Neural cell (in vitro differentiated cells): ENCODE results near the gene UPB1. TPM values are rescaled to one million over a fixed set of nuclear protein-coding genes. Genes with fewer than 3 reads are reported as not detected.

Experiments used
- H2AFZ ChIP-seq: fragments of 200-600, 300-800 bp; sonication (generic), shearing (Covaris generic); 2 replicates; pipeline ENCODE4 v1.6.0; 2014; ENCODE audit warnings: low read depth, mild to moderate bottlenecking, antibody characterized with exemption, low read length, moderate library complexity
- H3F3A ChIP-seq: fragments of 200-600 bp; shearing (Covaris generic); 2 replicates; pipeline ENCODE4 v1.6.1; 2016; ENCODE audit warnings: mild to moderate bottlenecking, moderate library complexity, mixed read lengths, antibody characterized with exemption, low read length; ENCODE audit not compliant: insufficient read depth, poor library complexity, severe bottlenecking
- H3K27ac ChIP-seq: fragments of 200-600, 300-800 bp; sonication (generic), shearing (Covaris generic); 2 replicates; pipeline ENCODE4 v1.5.1; 2014; ENCODE audit warnings: mild to moderate bottlenecking, low read length, moderate library complexity
- H3K27me3 ChIP-seq: fragments of 300-800, 200-600 bp; sonication (generic), shearing (Covaris generic); 2 replicates; pipeline ENCODE4 v1.6.0; 2014; ENCODE audit warnings: mild to moderate bottlenecking, low read depth, low read length, moderate library complexity; ENCODE audit not compliant: insufficient read depth
- H3K36me3 ChIP-seq: fragments of 300-800, 200-600 bp; sonication (generic), shearing (Covaris generic); 2 replicates; pipeline ENCODE4 v1.5.1; 2014; ENCODE audit warnings: mild to moderate bottlenecking, antibody characterized with exemption, low read length, moderate library complexity; ENCODE audit not compliant: insufficient read depth
- H3K4me2 ChIP-seq: fragments of 300-800, 200-600 bp; sonication (generic), shearing (Covaris generic); 2 replicates; pipeline ENCODE4 v1.6.0; 2014; ENCODE audit warnings: mild to moderate bottlenecking, low read length
- H3K4me3 ChIP-seq: fragments of 300-800, 200-600 bp; sonication (generic), shearing (Covaris generic); 2 replicates; pipeline ENCODE4 v1.5.1; 2014; ENCODE audit warnings: mild to moderate bottlenecking, low read length, moderate library complexity
- H3K79me2 ChIP-seq: fragments of 200-600 bp; shearing (Covaris generic); replicated peaks from 2 replicates; pipeline ENCODE4 v1.6.0; 2014; ENCODE audit warnings: mild to moderate bottlenecking, low read length, moderate library complexity; ENCODE audit not compliant: insufficient read depth
- H3K9ac ChIP-seq: fragments of 300-800, 200-600 bp; sonication (generic), shearing (Covaris generic); 2 replicates; pipeline ENCODE4 v1.6.1; 2016; ENCODE audit warnings: mild to moderate bottlenecking, low read length, mixed read lengths
- H3K9me2 ChIP-seq: fragments of 200-600 bp; shearing (Covaris generic); 2 replicates; pipeline ENCODE4 v1.6.1; 2016; ENCODE audit warnings: mild to moderate bottlenecking, low read length, mixed read lengths; ENCODE audit not compliant: insufficient read depth
- H3K9me3 ChIP-seq: fragments of 200-600, 300-800 bp; sonication (generic), shearing (Covaris generic); 2 replicates; pipeline ENCODE4 v1.6.1; 2016; ENCODE audit warnings: mild to moderate bottlenecking, mixed run types, low read length, moderate library complexity, mixed read lengths
- H4K20me1 ChIP-seq: fragments of 200-600 bp; shearing (Covaris generic); 2 replicates; pipeline ENCODE4 v1.6.1; 2016; ENCODE audit warnings: mild to moderate bottlenecking, mixed run types; ENCODE audit not compliant: insufficient read depth
- CTCF ChIP-seq: fragments of 450-650 bp; IDR thresholded peaks from 2 replicates; pipeline ENCODE4 v1.5.1; 2014; ENCODE audit warnings: antibody characterized with exemption, mild to moderate bottlenecking, moderate library complexity; ENCODE audit not compliant: poor library complexity, severe bottlenecking
- EP300 ChIP-seq: fragments of 450-650 bp; conservative IDR thresholded peaks from 2 replicates; pipeline ENCODE4 v1.6.1; 2014; ENCODE audit warnings: antibody characterized with exemption, mild to moderate bottlenecking, moderate library complexity; ENCODE audit not compliant: poor library complexity, severe bottlenecking
- EZH2 ChIP-seq: fragments of 200-600, 300-800 bp; shearing (Covaris generic), sonication (generic); IDR thresholded peaks from 2 replicates; pipeline ENCODE4 v1.6.1; 2014; ENCODE audit warnings: antibody characterized with exemption, low read length, borderline replicate concordance, mild to moderate bottlenecking; ENCODE audit not compliant: insufficient read depth, poor library complexity, severe bottlenecking
- MXI1 ChIP-seq: fragments of 450-650 bp; conservative IDR thresholded peaks from 2 replicates; pipeline ENCODE4 v1.6.1; 2014; ENCODE audit warnings: antibody characterized with exemption, mild to moderate bottlenecking; ENCODE audit not compliant: poor library complexity, severe bottlenecking
- POLR2AphosphoS5 ChIP-seq: IDR thresholded peaks from 2 replicates; pipeline ENCODE4 v1.6.1; 2012
- RAD21 ChIP-seq: fragments of 450-650 bp; conservative IDR thresholded peaks from 2 replicates; pipeline ENCODE4 v1.6.1; 2014; ENCODE audit warnings: antibody characterized with exemption, mild to moderate bottlenecking, moderate library complexity
- REST ChIP-seq: IDR thresholded peaks from 2 replicates; pipeline ENCODE4 v1.6.1; 2012; ENCODE audit warnings: borderline replicate concordance
- SMC3 ChIP-seq: fragments of 450-650 bp; conservative IDR thresholded peaks from 2 replicates; pipeline ENCODE4 v1.6.1; 2014; ENCODE audit warnings: antibody characterized with exemption, mild to moderate bottlenecking, moderate library complexity; ENCODE audit not compliant: poor library complexity
- TAF1 ChIP-seq: IDR thresholded peaks from 2 replicates; pipeline ENCODE4 v1.6.1; 2012; ENCODE audit warnings: low read depth
- polyA plus RNA-seq: library from polyadenylated mRNA; depleted of rRNA; stranded (reverse); fragments of >200 nt; gene quantifications from 2 replicates; pipeline ENCODE4 v1.2.3, GENCODE V29; 2014

UPB1 gene
- polyA plus RNA-seq, 1 donor from 2014 or later = 0.12 TPM

- no peaks in the 10 kb centered on the region for H3K27me3 ChIP-seq
- no peaks in the 10 kb centered on the region for H3F3A ChIP-seq
- H3K4me2 ChIP-seq = no peak overlapping the region
- H3K79me2 ChIP-seq = peaks cover 60% of the 10 kb centered on the region
- H3K9me2 ChIP-seq = no peaks in the 10 kb centered on the region
- H3K4me3 ChIP-seq = no peak overlapping the region
- no peaks in the 10 kb centered on the region for H3K9me3 ChIP-seq
- H3K36me3 ChIP-seq = peaks cover 6% of the 10 kb centered on the region
- H3K27ac ChIP-seq = no peak overlapping the region
- TF ChIP-seq CTCF (no peak), RAD21 (no peak), REST (no peak), EZH2 (no peak), MXI1 (no peak), POLR2AphosphoS5 (no peak), SMC3 (no peak)
- no peak overlapping the region for H3K9ac ChIP-seq
- H2AFZ ChIP-seq = no peak overlapping the region
- no peaks in the 10 kb centered on the region for H4K20me1 ChIP-seq
These were observed 64.3 kb downstream of the UPB1 start for GRCh38 chr22:24559471-24559870.

GRCh38 chr22:24563246-24563645 lies 68.1 kb downstream of the UPB1 start:
- Histone ChIP-seq H3K9me2 (no peaks in the 10 kb centered on the region), H3K9ac (no peak overlapping the region)

GRCh38 chr22:24564376-24565058 lies 69.4 kb downstream of the UPB1 start:
- H3F3A ChIP-seq = no peaks in the 10 kb centered on the region
- no peaks in the 10 kb centered on the region for H4K20me1 ChIP-seq
- peaks cover 38% of the 10 kb centered on the region for H3K79me2 ChIP-seq
- no peak overlapping the region for H3K9ac ChIP-seq
- no peaks in the 10 kb centered on the region for H3K9me3 ChIP-seq
- no peak overlapping the region for H3K4me3 ChIP-seq
- H3K36me3 ChIP-seq = no peaks in the 10 kb centered on the region
- no peak overlapping the region for H3K27ac ChIP-seq
- no peaks in the 10 kb centered on the region for H3K9me2 ChIP-seq
- TF ChIP-seq POLR2AphosphoS5 = no peak
- TF ChIP-seq SMC3 = no peak
- no peak for TF ChIP-seq REST
- no peak for TF ChIP-seq TAF1
- TF ChIP-seq EP300 = no peak
- no peak for TF ChIP-seq RAD21
- TF ChIP-seq EZH2 = no peak
- TF ChIP-seq MXI1 = no peak
- TF ChIP-seq CTCF = no peak
- no peak overlapping the region for H3K4me2 ChIP-seq
- H2AFZ ChIP-seq = no peak overlapping the region
- no peaks in the 10 kb centered on the region for H3K27me3 ChIP-seq

More at GRCh38 chr22:24563246-24563645, 68.1 kb downstream of the UPB1 start:
- no peak overlapping the region for H3K4me2 ChIP-seq
- H3K79me2 ChIP-seq = peaks cover 44% of the 10 kb centered on the region
- no peak overlapping the region for H3K27ac ChIP-seq
- H3K9me3 ChIP-seq = no peaks in the 10 kb centered on the region
- peaks cover 2% of the 10 kb centered on the region for H3K36me3 ChIP-seq
- no peaks in the 10 kb centered on the region for H3K27me3 ChIP-seq
- H4K20me1 ChIP-seq = no peaks in the 10 kb centered on the region
- H3K4me3 ChIP-seq = no peak overlapping the region
- no peak for TF ChIP-seq EP300
- no peak for TF ChIP-seq MXI1
- no peak overlapping the region for H2AFZ ChIP-seq
- no peaks in the 10 kb centered on the region for H3F3A ChIP-seq
